HEK293 (cell line): Measurements from ENCODE around the gene CIITA.

ENCODE experiments used
- CTCF ChIA-PET: fragments of 350-600 bp; formaldehyde crosslinking; extraction: SDS; loops from one replicate; lab custom pipeline; 2021; ENCODE audit warnings: antibody characterized with exemption; lab: Yijun Ruan, JAX
- POLR2A ChIA-PET: fragments of 300-600 bp; formaldehyde crosslinking; extraction: SDS; loops from one replicate; lab custom pipeline; 2020; ENCODE audit warnings: antibody characterized with exemption, inconsistent platforms; lab: Yijun Ruan, JAX
- H3K27ac ChIP-seq: fragments of 200-500 bp; sonication (Bioruptor generic); 2 replicates; pipeline ENCODE4 v1.5.1; 2014; ENCODE audit warnings: low read depth, low read length, control low read depth, inconsistent platforms; ENCODE audit errors: extremely low read depth
- H3K36me3 ChIP-seq, 2 experiments: fragments of 200-500 bp in 1 of 2; sonication (Bioruptor generic) in 1 of 2; 1 replicate in 1 of 2; 2 replicates in 1 of 2; pipeline ENCODE4 v1.5.1; 2014 to 2017; ENCODE audit warnings: inconsistent platforms in 2 of 2, low read length in 2 of 2; ENCODE audit not compliant: control insufficient read depth in 2 of 2, insufficient read depth in 1 of 2
- H3K4me1 ChIP-seq: fragments of 200-500 bp; sonication (Bioruptor generic); 2 replicates; pipeline ENCODE4 v1.5.1; 2014; ENCODE audit warnings: mild to moderate bottlenecking, low read length, inconsistent platforms; ENCODE audit not compliant: control insufficient read depth, insufficient read depth
- H3K4me3 ChIP-seq: 2 replicates; pipeline ENCODE4 v1.5.1; 2011; ENCODE audit warnings: low read depth, mild to moderate bottlenecking, control low read depth, low read length, moderate library complexity
- H3K9me3 ChIP-seq: fragments of 200-500 bp; sonication (Bioruptor generic); 2 replicates; pipeline ENCODE4 v1.5.1; 2014; ENCODE audit warnings: low read depth, low read length, inconsistent platforms; ENCODE audit not compliant: control insufficient read depth, insufficient read depth
- GLIS1 ChIP-seq: fragments of 450-650 bp; formaldehyde crosslinking; IDR thresholded peaks from 2 replicates; pipeline ENCODE4 v1.5.1; 2016; ENCODE audit warnings: missing biosample characterization, missing genetic modification characterization
- INSM2 ChIP-seq: fragments of 450-650 bp; formaldehyde crosslinking; IDR thresholded peaks from 2 replicates; pipeline ENCODE4 v1.5.1; 2016; ENCODE audit warnings: missing biosample characterization, missing genetic modification characterization
- SP3 ChIP-seq: fragments of 450-650 bp; formaldehyde crosslinking; IDR thresholded peaks from 2 replicates; pipeline ENCODE4 v1.5.1; 2016; ENCODE audit warnings: missing biosample characterization, missing genetic modification characterization
- ZBTB7A ChIP-seq: fragments of 450-650 bp; formaldehyde crosslinking; IDR thresholded peaks from 2 replicates; pipeline ENCODE4 v1.5.1; 2016; ENCODE audit warnings: low read depth, missing biosample characterization, missing genetic modification characterization
- ZIC2 ChIP-seq: fragments of 450-650 bp; formaldehyde crosslinking; IDR thresholded peaks from 2 replicates; pipeline ENCODE4 v1.5.1; 2016; ENCODE audit warnings: missing biosample characterization, missing genetic modification characterization
- ZNF501 ChIP-seq: fragments of 450-650 bp; formaldehyde crosslinking; IDR thresholded peaks from 2 replicates; pipeline ENCODE4 v1.5.1; 2016; ENCODE audit warnings: missing biosample characterization, missing genetic modification characterization
- ZNF600 ChIP-seq: fragments of 450-650 bp; formaldehyde crosslinking; IDR thresholded peaks from 2 replicates; pipeline ENCODE4 v1.5.1; 2016; ENCODE audit warnings: missing biosample characterization, missing genetic modification characterization
- ZNF626 ChIP-seq: fragments of 450-650 bp; sonication (Bioruptor Pico); formaldehyde crosslinking; IDR thresholded peaks from 2 replicates; pipeline ENCODE4 v1.5.1; 2018; ENCODE audit warnings: missing biosample characterization, missing genetic modification characterization, inconsistent platforms
- ZNF830 ChIP-seq: fragments of 450-650 bp; IDR thresholded peaks from 2 replicates; pipeline ENCODE4 v1.5.0; 2018; ENCODE audit warnings: missing biosample characterization, missing genetic modification characterization, low read depth, mild to moderate bottlenecking, moderate library complexity
- TF ChIP-seq, protein P1 (sequence below): fragments of 450-650 bp; formaldehyde crosslinking; IDR thresholded peaks from 2 replicates; pipeline ENCODE4 v1.5.1; 2016; ENCODE audit warnings: missing biosample characterization, missing genetic modification characterization
- TF ChIP-seq, protein P2 (sequence below): fragments of 450-650 bp; formaldehyde crosslinking; IDR thresholded peaks from 2 replicates; pipeline ENCODE4 v1.5.1; 2016; ENCODE audit warnings: missing biosample characterization, missing genetic modification characterization, borderline replicate concordance

The CIITA gene

DNA sequence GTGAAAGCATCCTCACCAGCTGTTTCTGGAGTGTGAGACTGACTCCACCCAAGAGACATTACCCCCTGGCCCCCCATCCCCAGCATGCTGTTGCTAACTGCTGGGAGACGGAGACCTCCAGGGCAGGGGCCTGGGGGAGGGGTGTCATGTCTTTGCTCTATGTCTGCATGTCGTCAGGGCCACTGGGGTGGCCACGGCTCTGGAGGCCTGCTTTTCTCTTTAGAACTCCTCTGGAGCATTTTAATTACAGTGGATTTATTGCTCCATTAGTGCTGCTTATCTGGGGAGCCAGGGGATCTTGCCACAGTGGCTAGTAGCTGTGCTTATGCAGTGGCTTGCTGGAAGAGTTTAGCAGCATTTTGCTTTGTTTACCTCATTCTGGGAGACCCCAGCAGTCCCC, 99.6 kb downstream of the CIITA start (continued):
- TF ChIP-seq, protein P1, sequence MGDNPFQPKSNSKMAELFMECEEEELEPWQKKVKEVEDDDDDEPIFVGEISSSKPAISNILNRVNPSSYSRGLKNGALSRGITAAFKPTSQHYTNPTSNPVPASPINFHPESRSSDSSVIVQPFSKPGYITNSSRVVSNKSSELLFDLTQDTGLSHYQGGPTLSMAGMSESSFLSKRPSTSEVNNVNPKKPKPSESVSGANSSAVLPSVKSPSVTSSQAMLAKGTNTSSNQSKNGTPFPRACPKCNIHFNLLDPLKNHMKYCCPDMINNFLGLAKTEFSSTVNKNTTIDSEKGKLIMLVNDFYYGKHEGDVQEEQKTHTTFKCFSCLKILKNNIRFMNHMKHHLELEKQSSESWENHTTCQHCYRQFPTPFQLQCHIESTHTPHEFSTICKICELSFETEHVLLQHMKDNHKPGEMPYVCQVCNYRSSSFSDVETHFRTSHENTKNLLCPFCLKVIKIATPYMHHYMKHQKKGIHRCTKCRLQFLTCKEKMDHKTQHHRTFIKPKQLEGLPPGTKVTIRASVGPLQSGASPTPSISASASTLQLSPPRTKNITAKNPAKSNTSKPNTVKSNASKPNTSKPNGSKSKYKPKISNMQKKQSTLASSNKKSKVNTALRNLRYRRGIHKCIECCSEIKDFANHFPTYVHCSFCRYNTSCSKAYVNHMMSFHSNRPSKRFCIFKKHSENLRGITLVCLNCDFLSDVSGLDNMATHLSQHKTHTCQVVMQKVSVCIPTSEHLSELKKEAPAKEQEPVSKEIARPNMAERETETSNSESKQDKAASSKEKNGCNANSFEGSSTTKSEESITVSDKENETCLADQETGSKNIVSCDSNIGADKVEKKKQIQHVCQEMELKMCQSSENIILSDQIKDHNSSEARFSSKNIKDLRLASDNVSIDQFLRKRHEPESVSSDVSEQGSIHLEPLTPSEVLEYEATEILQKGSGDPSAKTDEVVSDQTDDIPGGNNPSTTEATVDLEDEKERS (tag by site-specific recombination): no peak
- TF ChIP-seq ZNF626 (tag by site-specific recombination) (no peak), INSM2 (tag by site-specific recombination) (no peak)
- TF ChIP-seq, protein P2, sequence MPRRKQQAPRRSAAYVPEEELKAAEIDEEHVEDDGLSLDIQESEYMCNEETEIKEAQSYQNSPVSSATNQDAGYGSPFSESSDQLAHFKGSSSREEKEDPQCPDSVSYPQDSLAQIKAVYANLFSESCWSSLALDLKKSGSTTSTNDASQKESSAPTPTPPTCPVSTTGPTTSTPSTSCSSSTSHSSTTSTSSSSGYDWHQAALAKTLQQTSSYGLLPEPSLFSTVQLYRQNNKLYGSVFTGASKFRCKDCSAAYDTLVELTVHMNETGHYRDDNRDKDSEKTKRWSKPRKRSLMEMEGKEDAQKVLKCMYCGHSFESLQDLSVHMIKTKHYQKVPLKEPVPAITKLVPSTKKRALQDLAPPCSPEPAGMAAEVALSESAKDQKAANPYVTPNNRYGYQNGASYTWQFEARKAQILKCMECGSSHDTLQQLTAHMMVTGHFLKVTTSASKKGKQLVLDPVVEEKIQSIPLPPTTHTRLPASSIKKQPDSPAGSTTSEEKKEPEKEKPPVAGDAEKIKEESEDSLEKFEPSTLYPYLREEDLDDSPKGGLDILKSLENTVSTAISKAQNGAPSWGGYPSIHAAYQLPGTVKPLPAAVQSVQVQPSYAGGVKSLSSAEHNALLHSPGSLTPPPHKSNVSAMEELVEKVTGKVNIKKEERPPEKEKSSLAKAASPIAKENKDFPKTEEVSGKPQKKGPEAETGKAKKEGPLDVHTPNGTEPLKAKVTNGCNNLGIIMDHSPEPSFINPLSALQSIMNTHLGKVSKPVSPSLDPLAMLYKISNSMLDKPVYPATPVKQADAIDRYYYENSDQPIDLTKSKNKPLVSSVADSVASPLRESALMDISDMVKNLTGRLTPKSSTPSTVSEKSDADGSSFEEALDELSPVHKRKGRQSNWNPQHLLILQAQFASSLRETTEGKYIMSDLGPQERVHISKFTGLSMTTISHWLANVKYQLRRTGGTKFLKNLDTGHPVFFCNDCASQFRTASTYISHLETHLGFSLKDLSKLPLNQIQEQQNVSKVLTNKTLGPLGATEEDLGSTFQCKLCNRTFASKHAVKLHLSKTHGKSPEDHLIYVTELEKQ (tag by site-specific recombination): no peak

- peaks cover 3 to 57% of the 10 kb centered on the region in 2 experiments; a peak in 2 of 3 replicates for H3K36me3 ChIP-seq
- no peak overlapping the region for H3K27ac ChIP-seq
- H3K9me3 ChIP-seq: no peaks in the 10 kb centered on the region
- CTCF ChIA-PET: no interaction called here
- H3K4me3 ChIP-seq: no peak overlapping the region
- TF ChIP-seq ZBTB7A (tag by site-specific recombination) (no peak), ZIC2 (tag by site-specific recombination) (peak; percentile 43; the same call in 1 of the 2 replicates), GLIS1 (tag by site-specific recombination) (peak; percentile 54; the same call in 1 of the 2 replicates), ZNF501 (tag by site-specific recombination) (no peak)
- POLR2A ChIA-PET: no interaction called here
- no peaks in the 10 kb centered on the region for H3K4me1 ChIP-seq
These were observed 101.1 kb downstream of the CIITA start for GRCh38 chr16:10978124-10978523.

GRCh38 chr16:10978871-10979446, 102.0 kb downstream of the CIITA start:
- Histone ChIP-seq H3K36me3 (peaks cover 3 to 58% of the 10 kb centered on the region in 2 experiments; a peak in 2 of 3 replicates), H3K27ac (no peak overlapping the region), H3K4me1 (no peaks in the 10 kb centered on the region), H3K4me3 (no peak overlapping the region), H3K9me3 (no peaks in the 10 kb centered on the region)
- ChIA-PET CTCF (interaction anchor here (0.7 kb wide), 1 partner anchor 170 kb away, joined by 3 read pairs; no protein-coding TSS in a partner anchor), POLR2A (no interaction called here)
- TF ChIP-seq SP3 (tag by site-specific recombination): no peak
- TF ChIP-seq ZNF600: no peak
- TF ChIP-seq ZNF830 (tag by site-specific recombination): no peak
